PC-9 (cell line): Measurements from ENCODE around the gene EXOC7. TPM values are rescaled to one million over a fixed set of nuclear protein-coding genes. Genes with fewer than 3 reads are reported as not detected.

Source experiments
- BruUV-seq: library from RNA; stranded (reverse); fragments of 400-500 nt; replicated peaks from 2 replicates; lab custom pipeline; 2021; lab: Mats Ljungman, UMichigan
- CTCF ChIA-PET: fragments of 300-600 bp; sonication (Branson Sonifier 250); formaldehyde crosslinking; loops from one replicate; lab custom pipeline; 2022; ENCODE audit warnings: antibody characterized with exemption; lab: Charles Lee
- POLR2A ChIA-PET: fragments of 300-600 bp; sonication (Branson Sonifier 250); formaldehyde crosslinking; loops from one replicate; lab custom pipeline; 2022; ENCODE audit warnings: antibody characterized with exemption; ENCODE audit not compliant: unreplicated experiment; lab: Charles Lee
- DNase-seq, 2 experiments: peaks; one replicate each; pipeline versions ENCODE4 v3.0.0 to v3.0.0-alpha.2; 2015 to 2022; ENCODE audit warnings: mixed read lengths in 1 of 2
- H2AFZ ChIP-seq: fragments of 200-600 bp; sonication (generic); 2 replicates; pipeline ENCODE4 v1.8.1; 2017; ENCODE audit warnings: antibody characterized with exemption
- H3F3A ChIP-seq: fragments of 200-600 bp; sonication (generic); 2 replicates; pipeline ENCODE4 v1.8.1; 2017; ENCODE audit warnings: antibody characterized with exemption, mild to moderate bottlenecking, low read depth; ENCODE audit not compliant: insufficient read depth
- H3K27ac ChIP-seq: fragments of 200-600 bp; sonication (generic); 2 replicates; pipeline ENCODE4 v1.6.1; 2016; ENCODE audit warnings: mixed run types
- H3K27me3 ChIP-seq: fragments of 200-600 bp; sonication (generic); 2 replicates; pipeline ENCODE4 v1.6.1; 2016; ENCODE audit warnings: low read depth, mixed run types; ENCODE audit not compliant: insufficient read depth
- H3K36me3 ChIP-seq: fragments of 200-600 bp; sonication (generic); 2 replicates; pipeline ENCODE4 v1.6.1; 2016; ENCODE audit warnings: low read depth, mixed run types
- H3K4me1 ChIP-seq: fragments of 200-600 bp; sonication (generic); replicated peaks from 2 replicates; pipeline ENCODE4 v1.6.1; 2016; ENCODE audit warnings: mixed run types; ENCODE audit not compliant: insufficient read depth
- H3K4me2 ChIP-seq: fragments of 200-600 bp; sonication (generic); 2 replicates; pipeline ENCODE4 v1.6.1; 2017; ENCODE audit warnings: mixed run types
- H3K4me3 ChIP-seq: fragments of 200-600 bp; sonication (generic); 2 replicates; pipeline ENCODE4 v1.6.1; 2016; ENCODE audit warnings: mixed run types
- H3K79me2 ChIP-seq: fragments of 200-600 bp; sonication (generic); 2 replicates; pipeline ENCODE4 v1.6.1; 2017; ENCODE audit warnings: low read depth, mixed run types
- H3K9me2 ChIP-seq: fragments of 200-600 bp; sonication (generic); 2 replicates; pipeline ENCODE4 v1.8.1; 2017; ENCODE audit warnings: mild to moderate bottlenecking; ENCODE audit not compliant: insufficient read depth
- H3K9me3 ChIP-seq: fragments of 200-600 bp; sonication (generic); 2 replicates; pipeline ENCODE4 v1.8.1; 2016; ENCODE audit warnings: low read depth; ENCODE audit not compliant: insufficient read depth
- H4K20me1 ChIP-seq: fragments of 200-600 bp; sonication (generic); 2 replicates; pipeline ENCODE4 v1.8.1; 2017; ENCODE audit not compliant: insufficient read depth
- CTCF ChIP-seq: fragments of 200-600 bp; sonication (generic); conservative IDR thresholded peaks from 2 replicates; pipeline ENCODE4 v1.6.1; 2017; ENCODE audit warnings: mixed run types, antibody characterized with exemption, mild to moderate bottlenecking, moderate library complexity
- EZH2 ChIP-seq: fragments of 200-600 bp; sonication (generic); IDR thresholded peaks from 2 replicates; pipeline ENCODE4 v1.8.0; 2017; ENCODE audit warnings: antibody characterized with exemption, low read depth
- intact Hi-C: fragments of 100-400 bp; cut with micrococcal nuclease; formaldehyde crosslinking; loops from one replicate; pipeline ENCODE4 v1.10.0; 2022; ENCODE audit not compliant: unreplicated experiment
- total RNA-seq: library from RNA; stranded (reverse); gene quantifications from 2 replicates; pipeline ENCODE4 v1.2.3, GENCODE V29; 2021

EXOC7 gene
- total RNA-seq, 1 experiment from 2014 or later: 131 TPM

GRCh38 chr17:76040376-76040775, 63.2 kb downstream of the EXOC7 start:
- BruUV-seq: no TSS peak
- H3K4me3 ChIP-seq: no peak overlapping the region
- H3K9me3 ChIP-seq: no peaks in the 10 kb centered on the region
- DNase-seq: no peak
- H3K79me2 ChIP-seq: no peaks in the 10 kb centered on the region
- H3K36me3 ChIP-seq: peaks cover 7% of the 10 kb centered on the region; the same call in 1 of the 2 replicates
- H4K20me1 ChIP-seq: no peaks in the 10 kb centered on the region
- H2AFZ ChIP-seq: no peak overlapping the region
- ChIA-PET POLR2A (no interaction called here), CTCF (no interaction called here)
- no peak overlapping the region for H3K27ac ChIP-seq
- H3K4me1 ChIP-seq: no peaks in the 10 kb centered on the region
- peaks cover 7% of the 10 kb centered on the region; the same call in 1 of the 2 replicates for H3F3A ChIP-seq
- intact Hi-C loops: no loop called here
- no peaks in the 10 kb centered on the region for H3K9me2 ChIP-seq
- H3K27me3 ChIP-seq: no peaks in the 10 kb centered on the region
- TF ChIP-seq CTCF: no peak
- TF ChIP-seq EZH2: no peak
- H3K4me2 ChIP-seq: no peak overlapping the region

- no peaks in the 10 kb centered on the region for H4K20me1 ChIP-seq
- H3K4me2 ChIP-seq: no peak overlapping the region
- no TSS peak for BruUV-seq
- H3K4me3 ChIP-seq: no peak overlapping the region
- TF ChIP-seq CTCF (no peak), EZH2 (no peak)
- H3K27ac ChIP-seq: no peak overlapping the region
- no peaks in the 10 kb centered on the region for H3K9me3 ChIP-seq
- no peak overlapping the region for H2AFZ ChIP-seq
- no peaks in the 10 kb centered on the region for H3K4me1 ChIP-seq
- POLR2A ChIA-PET: no interaction called here
- no peaks in the 10 kb centered on the region for H3K27me3 ChIP-seq
- CTCF ChIA-PET: no interaction called here
- no peaks in the 10 kb centered on the region for H3K9me2 ChIP-seq
- H3K36me3 ChIP-seq: peaks cover 7% of the 10 kb centered on the region; the same call in 1 of the 2 replicates
- DNase-seq: no peak
- H3K79me2 ChIP-seq: no peaks in the 10 kb centered on the region
- H3F3A ChIP-seq: peaks cover 7% of the 10 kb centered on the region; the same call in 1 of the 2 replicates
- intact Hi-C loops: no loop called here
Measured at GRCh38 chr17:76039121-76039520, 64.5 kb downstream of the EXOC7 start.

GRCh38 chr17:76038050-76038449, 65.5 kb downstream of the EXOC7 start:
- no peak for DNase-seq
- Histone ChIP-seq H3K4me1 (no peaks in the 10 kb centered on the region), H3K4me3 (no peak overlapping the region), H3K4me2 (no peak overlapping the region), H3K79me2 (no peaks in the 10 kb centered on the region), H2AFZ (no peak overlapping the region), H3K9me3 (no peaks in the 10 kb centered on the region), H3K27ac (no peak overlapping the region), H3K36me3 (peaks cover 7% of the 10 kb centered on the region; the same call in 1 of the 2 replicates), H3F3A (peaks cover 7% of the 10 kb centered on the region; the same call in 1 of the 2 replicates), H3K9me2 (no peaks in the 10 kb centered on the region), H3K27me3 (no peaks in the 10 kb centered on the region), H4K20me1 (no peaks in the 10 kb centered on the region)
- POLR2A ChIA-PET: no interaction called here
- CTCF ChIA-PET: no interaction called here
- BruUV-seq: no TSS peak
- TF ChIP-seq EZH2: no peak
- no peak for TF ChIP-seq CTCF
- intact Hi-C loops: no loop called here
